HG03039 (cell line): ENCODE measurements around the gene OR7A17.

ENCODE experiments used
- ATAC-seq: cut with Tn5 transposase; IDR thresholded peaks from one replicate; pipeline ENCODE4 v1.9.1; 2021; ENCODE audit warnings: mild to moderate bottlenecking, moderate library complexity; ENCODE audit not compliant: unreplicated experiment

OR7A17 gene

DNA sequence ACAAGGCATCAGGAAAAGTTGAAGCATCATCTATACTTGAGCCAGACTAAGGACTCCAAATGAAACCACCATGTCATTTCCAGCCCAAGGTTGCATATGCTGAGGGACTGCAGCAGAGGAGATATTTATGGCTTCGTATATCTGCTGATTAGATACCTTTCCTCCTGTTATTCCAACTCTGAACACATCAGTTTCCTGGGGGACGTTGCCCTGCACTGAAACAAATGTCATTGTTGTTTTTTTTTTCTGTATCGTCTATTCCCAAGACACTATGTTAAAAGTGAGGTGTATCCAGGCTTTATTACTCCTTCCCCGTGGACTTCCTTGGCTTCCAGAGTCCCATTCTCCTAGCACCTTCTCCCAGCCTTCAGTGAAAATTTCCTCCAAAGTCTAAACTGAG is at the start of gene OR7A17:
OR7A17 (minus strand) TSS at position 101 of the 400 bp plus-strand sequence. CDS start 4,777 bp downstream, outside the sequence.
- no peak for ATAC-seq

DNA sequence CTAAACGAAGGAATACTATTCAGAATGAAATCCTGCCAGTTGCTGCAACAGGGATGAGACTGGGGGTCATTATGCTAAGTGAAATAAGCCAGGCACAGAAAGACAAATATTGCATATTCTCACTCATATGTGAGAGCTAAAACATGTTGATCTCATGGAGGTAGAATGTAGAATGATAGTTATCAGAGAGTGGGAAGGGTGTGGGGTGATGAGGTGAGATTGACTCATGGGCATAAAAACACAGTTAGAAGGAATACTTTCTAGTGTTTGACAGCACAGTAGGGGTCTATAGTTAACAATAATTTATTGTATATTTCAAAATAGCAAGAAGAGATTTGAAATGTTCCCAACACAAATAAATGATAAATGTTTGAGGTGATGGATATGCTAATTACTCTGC is 47.6 kb upstream of the OR7A17 start:
- no peak for ATAC-seq

- no peak for ATAC-seq
These were observed 30.9 kb upstream of the OR7A17 start for GRCh38 chr19:14916848-14917247.

DNA sequence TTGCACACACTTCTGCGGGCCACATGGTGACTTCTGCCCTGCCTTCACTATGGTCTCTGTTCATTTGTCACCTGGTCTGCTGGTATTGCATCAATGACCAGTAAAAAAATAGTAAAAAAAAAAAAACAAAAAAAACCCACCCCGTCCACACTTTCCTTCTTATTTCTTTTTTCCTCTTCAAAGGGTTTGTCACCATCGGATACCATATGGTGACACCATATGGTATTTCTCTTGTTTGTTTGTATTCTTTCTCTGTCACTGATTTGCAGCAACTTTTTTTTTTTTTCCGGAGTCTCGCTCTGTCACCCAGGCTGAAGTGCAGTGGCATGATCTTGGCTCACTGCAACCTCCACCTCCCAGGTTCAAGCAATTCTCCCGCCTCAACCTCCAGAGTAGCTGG is 29.2 kb upstream of the OR7A17 start:
- no peak for ATAC-seq

GRCh38 chr19:14906711-14907110 is 20.8 kb upstream of the OR7A17 start:
- no peak for ATAC-seq

- ATAC-seq = no peak
These were observed 15.8 kb upstream of the OR7A17 start for GRCh38 chr19:14901675-14902260.

- ATAC-seq = no peak
These were observed 4.9 kb upstream of the OR7A17 start for GRCh38 chr19:14890643-14891379.

DNA sequence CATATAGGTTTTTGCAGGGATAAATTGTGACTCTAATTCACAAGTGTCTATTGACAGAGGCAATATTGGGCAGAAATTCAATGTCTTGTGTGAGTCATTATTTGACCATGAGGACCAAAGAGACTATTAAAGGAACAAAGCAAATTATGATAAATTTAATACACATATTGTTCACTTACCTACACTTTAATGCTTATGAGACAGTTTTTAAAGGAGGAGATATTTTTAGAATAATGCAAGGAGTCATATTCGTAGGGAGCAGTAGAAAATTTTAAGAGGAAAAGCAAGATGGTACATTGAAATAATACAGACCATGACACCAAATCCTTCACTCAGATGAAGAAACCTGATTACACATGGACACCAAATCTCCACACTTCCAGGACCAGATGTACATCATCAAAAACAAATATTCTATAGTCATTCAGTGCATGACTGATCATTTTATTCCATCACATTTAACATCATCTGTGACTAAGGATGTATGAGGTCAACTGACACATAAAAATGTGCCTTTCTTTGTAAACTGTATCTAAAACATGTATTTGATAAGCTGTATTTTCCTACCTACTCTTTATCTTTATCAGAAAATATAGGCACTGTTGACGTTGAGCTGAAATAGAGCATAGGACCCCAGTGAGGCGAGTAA is 4.2 kb upstream of the OR7A17 start:
- ATAC-seq = no peak

DNA sequence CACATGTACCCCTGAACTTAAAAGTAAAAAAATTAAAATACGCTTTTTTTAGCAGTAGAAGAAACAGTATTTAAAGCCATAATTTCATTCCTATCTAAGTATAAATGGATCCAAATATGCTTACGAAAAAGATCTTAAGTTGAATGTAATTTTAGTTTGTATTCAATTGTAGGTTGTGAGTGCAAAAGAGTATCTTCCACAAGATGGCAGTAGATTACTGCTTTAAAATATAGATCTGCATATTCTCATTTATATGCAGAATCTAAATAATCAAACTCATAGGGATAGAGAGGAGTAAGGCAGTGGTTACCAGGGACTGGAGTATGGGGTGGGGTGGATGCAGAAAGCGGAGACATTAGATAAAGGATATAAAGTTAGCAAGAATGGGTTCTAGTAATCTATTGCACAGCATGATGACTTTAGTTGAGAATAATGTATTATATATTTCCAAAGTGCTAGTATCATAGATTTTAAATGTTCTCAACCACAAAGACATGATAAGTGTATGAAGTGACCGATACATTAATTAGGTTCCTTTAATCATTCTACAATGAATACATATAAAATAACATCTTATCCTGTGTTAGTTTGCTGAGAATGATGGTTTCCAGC is 14.2 kb downstream of the OR7A17 start:
- no peak for ATAC-seq

DNA sequence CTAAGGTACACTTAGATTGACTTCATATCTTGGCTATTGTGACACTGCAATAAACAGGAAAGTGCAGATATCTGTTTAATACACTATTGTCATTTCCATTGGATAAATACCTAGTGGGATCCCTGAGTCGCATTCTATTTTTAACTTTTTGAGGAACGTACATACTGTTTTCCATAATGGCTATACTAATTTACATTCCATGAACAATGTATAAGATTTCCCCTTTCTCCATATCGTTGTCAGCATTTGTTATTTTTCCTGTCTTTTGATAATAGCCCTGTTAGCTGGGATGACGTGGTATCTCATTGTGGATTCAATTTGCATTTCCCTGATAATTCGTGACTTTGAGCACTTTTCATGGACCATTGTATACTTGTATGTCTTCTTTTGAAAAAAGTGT is 17.4 kb downstream of the OR7A17 start:
- ATAC-seq = no peak

DNA sequence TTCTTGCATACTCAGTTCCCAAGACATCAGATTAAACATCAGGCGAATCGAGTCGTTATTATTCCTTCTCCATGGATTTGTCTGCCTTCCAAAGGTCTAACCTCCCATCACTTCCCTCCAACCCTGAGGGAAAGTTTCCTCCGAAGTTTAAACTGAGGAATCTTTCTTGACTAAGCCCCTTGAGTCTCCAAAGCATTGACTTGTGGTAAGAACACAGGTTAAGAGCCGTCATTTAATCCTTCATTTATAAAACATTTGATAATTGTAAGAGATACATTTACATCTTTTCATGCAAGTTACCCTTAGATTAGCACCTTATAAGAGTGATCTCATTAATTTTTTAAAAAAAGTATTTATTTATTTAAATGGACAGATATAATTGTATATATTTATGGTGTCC is 37.1 kb downstream of the OR7A17 start, which contains the start of gene OR7A10:
OR7A10 (minus strand) TSS at position 101 of the 400 bp plus-strand sequence. CDS start 7,045 bp downstream, outside the sequence.
- no peak for ATAC-seq

DNA sequence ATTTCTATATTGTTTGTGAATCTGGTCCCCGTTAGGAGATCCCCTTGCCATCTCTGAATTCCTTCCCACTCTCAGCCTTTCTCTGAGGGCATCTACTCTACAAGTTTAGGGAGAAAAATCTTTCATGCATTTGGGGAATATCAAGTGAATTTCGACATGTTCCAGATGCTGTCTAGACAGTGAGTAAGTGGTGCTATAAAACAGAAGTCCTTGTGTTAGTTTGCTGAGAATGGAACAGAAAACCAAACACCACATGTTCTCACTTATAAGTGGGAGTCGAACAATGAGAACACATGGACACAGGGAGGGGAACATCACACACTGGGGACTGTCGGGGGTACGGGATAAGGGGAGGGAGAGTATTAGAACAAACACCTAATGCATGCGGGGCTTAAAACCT is 42.4 kb downstream of the OR7A17 start:
- ATAC-seq = no peak

DNA sequence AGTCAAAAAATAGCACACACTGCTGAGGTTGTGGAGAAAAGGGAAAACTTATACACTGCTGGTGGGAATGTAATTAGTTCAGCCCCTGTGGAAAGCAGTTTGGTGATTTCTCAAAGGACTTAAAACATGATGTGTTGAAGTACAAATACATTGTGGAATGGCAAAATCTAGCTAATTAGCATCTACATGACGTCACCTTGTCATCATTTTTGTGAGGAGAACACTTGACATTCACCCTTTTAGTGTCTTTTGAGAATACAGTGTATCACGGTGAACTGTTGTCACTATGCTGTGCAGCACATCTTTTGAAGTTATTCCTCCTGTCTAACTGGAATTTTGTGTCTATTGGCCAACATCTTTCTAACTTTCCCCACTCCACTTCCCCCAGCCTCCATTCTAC is 42.8 kb downstream of the OR7A17 start:
- no peak for ATAC-seq

GRCh38 chr19:14840206-14840605 is 45.7 kb downstream of the OR7A17 start:
- ATAC-seq = no peak

GRCh38 chr19:14837391-14837790 is 48.5 kb downstream of the OR7A17 start:
- ATAC-seq = no peak

GRCh38 chr19:14835011-14835410 is 50.9 kb downstream of the OR7A17 start, which contains the start of the genes OR7A5 and OR7C1:
Gene OR7A5 (minus strand): TSS chr19:14835185. CDS start chr19:14828241, 6,944 bp downstream.
Gene OR7C1 (minus strand): TSS chr19:14835185. CDS start chr19:14800136, 35,049 bp downstream.
- ATAC-seq = no peak

DNA sequence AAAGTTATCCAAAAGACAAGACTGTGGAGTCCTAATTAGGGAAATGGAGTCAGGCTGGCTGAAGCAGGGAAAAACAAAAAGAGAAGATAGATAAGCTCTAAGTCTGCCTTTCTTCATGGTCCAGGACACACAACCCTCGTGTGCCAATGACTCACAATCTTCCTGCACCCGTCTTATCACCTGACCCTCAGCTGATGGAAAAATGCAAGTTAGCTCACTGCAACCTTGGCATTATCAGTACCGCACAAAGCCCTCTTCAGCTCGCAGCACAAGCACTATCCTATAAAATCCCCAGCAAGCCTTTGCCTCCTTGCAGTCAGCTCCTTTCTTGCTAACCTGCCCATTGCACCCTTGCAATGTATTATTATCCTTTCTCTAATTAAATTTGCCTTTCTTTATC is 55.2 kb downstream of the OR7A17 start:
- ATAC-seq = no peak
